GM23248 (cell line): ENCODE measurements around the gene MRM3. TPM values are rescaled to one million over a fixed set of nuclear protein-coding genes. Genes with fewer than 3 reads are reported as not detected.
"Not testable (repeated sequence)": the region's sequence is repeated elsewhere in the genome, so short reads cannot be mapped to it uniquely, and the experiment has no call there.

Experiments used
- DNase-seq: peaks from one replicate; pipeline ENCODE4 v3.0.0-alpha.2; 2015
- H2AFZ ChIP-seq: fragments of 200-600 bp; sonication (generic); 2 replicates; pipeline ENCODE4 v1.6.1; 2016; ENCODE audit warnings: antibody characterized with exemption
- H3F3A ChIP-seq: fragments of 200-600 bp; sonication (generic); 2 replicates; pipeline ENCODE4 v1.6.1; 2016; ENCODE audit warnings: mild to moderate bottlenecking, antibody characterized with exemption, mixed run types; ENCODE audit not compliant: insufficient read depth
- H3K27ac ChIP-seq: fragments of 200-600 bp; sonication (generic); 2 replicates; pipeline ENCODE4 v1.5.1; 2016; ENCODE audit warnings: mild to moderate bottlenecking
- H3K27me3 ChIP-seq: fragments of 200-600 bp; sonication (generic); replicated peaks from 2 replicates; pipeline ENCODE4 v1.6.1; 2016; ENCODE audit warnings: mild to moderate bottlenecking; ENCODE audit not compliant: insufficient read depth
- H3K36me3 ChIP-seq: fragments of 200-600 bp; sonication (generic); 2 replicates; pipeline ENCODE4 v1.6.1; 2016; ENCODE audit warnings: low read depth, mild to moderate bottlenecking
- H3K4me1 ChIP-seq: fragments of 200-600 bp; sonication (generic); 2 replicates; pipeline ENCODE4 v1.6.1; 2016; ENCODE audit warnings: mild to moderate bottlenecking; ENCODE audit not compliant: insufficient read depth
- H3K4me2 ChIP-seq: fragments of 200-600 bp; sonication (generic); one replicate; pipeline ENCODE4 v1.6.1; 2016; ENCODE audit warnings: mild to moderate bottlenecking; ENCODE audit not compliant: unreplicated experiment
- H3K4me3 ChIP-seq: fragments of 200-600 bp; sonication (generic); 2 replicates; pipeline ENCODE4 v1.5.1; 2016; ENCODE audit warnings: mild to moderate bottlenecking
- H3K79me2 ChIP-seq: fragments of 200-600 bp; sonication (generic); 2 replicates; pipeline ENCODE4 v1.6.1; 2016; ENCODE audit warnings: mild to moderate bottlenecking; ENCODE audit not compliant: insufficient read depth
- H3K9ac ChIP-seq: fragments of 200-600 bp; sonication (generic); 2 replicates; pipeline ENCODE4 v1.6.1; 2016; ENCODE audit warnings: mild to moderate bottlenecking
- H3K9me2 ChIP-seq: fragments of 200-600 bp; sonication (generic); 2 replicates; pipeline ENCODE4 v1.6.1; 2016; ENCODE audit warnings: mixed run types, mild to moderate bottlenecking, moderate library complexity; ENCODE audit not compliant: insufficient read depth
- H3K9me3 ChIP-seq: fragments of 200-600 bp; sonication (generic); one replicate; pipeline ENCODE4 v1.6.1; 2017; ENCODE audit warnings: low read depth
- H4K20me1 ChIP-seq: fragments of 200-600 bp; sonication (generic); 2 replicates; pipeline ENCODE4 v1.6.0; 2016; ENCODE audit not compliant: insufficient read depth
- EZH2 ChIP-seq: fragments of 200-600 bp; sonication (generic); IDR thresholded peaks from 2 replicates; pipeline ENCODE4 v1.6.1; 2018; ENCODE audit warnings: antibody characterized with exemption, mild to moderate bottlenecking; ENCODE audit not compliant: insufficient read depth, poor library complexity, severe bottlenecking
- EZH2phosphoT487 ChIP-seq: fragments of 200-600 bp; sonication (generic); IDR thresholded peaks from 2 replicates; pipeline ENCODE4 v1.6.1; 2018; ENCODE audit warnings: antibody characterized with exemption, moderate library complexity, mild to moderate bottlenecking, low read depth; ENCODE audit not compliant: insufficient read depth
- WGBS, 2 experiments: methylation state at CpG; one replicate each; pipeline ENCODE4 v1.1.6; 2015 to 2017; ENCODE audit warnings: low lambda C conversion rate in 2 of 2, low coverage in 1 of 2; ENCODE audit errors: missing lambda C conversion rate in 2 of 2; 5-methylcytosine and 5-hydroxymethylcytosine counted together
- in situ Hi-C: fragments of 300-500 bp; cut with MboI; formaldehyde crosslinking; loops from 2 replicates; pipeline ENCODE4 v1.15.0; 2020
- polyA plus RNA-seq: library from polyadenylated mRNA; unstranded; fragments of >200 nt; fragmentation: Nextera tagmentation; extraction: Ambion mirVana; gene quantifications from 2 replicates; pipeline ENCODE4 v1.2.1, GENCODE V29; 2016
- total RNA-seq: library from RNA; depleted of rRNA; stranded (reverse); fragments of >200 nt; shearing (Covaris generic); gene quantifications from 2 replicates; pipeline ENCODE4 v1.2.3, GENCODE V29; 2014

Gene MRM3
- total and polyA plus RNA-seq, 2 experiments from 2014 or later, result 19.1 to 19.3 TPM

- Histone ChIP-seq H3K27me3 (no peaks in the 10 kb centered on the region), H2AFZ (no peak overlapping the region), H3K4me2 (no peak overlapping the region), H4K20me1 (no peaks in the 10 kb centered on the region), H3K36me3 (peaks cover 19% of the 10 kb centered on the region; the same call in 1 of the 2 replicates), H3K4me3 (no peak overlapping the region), H3K9me3 (no peaks in the 10 kb centered on the region), H3K4me1 (no peaks in the 10 kb centered on the region), H3K27ac (no peak overlapping the region), H3F3A (0 out of 2 replicates have a peak, but pooled peaks cover 10% of the 10 kb centered on the region), H3K79me2 (peaks cover 53% of the 10 kb centered on the region), H3K9me2 (no peaks in the 10 kb centered on the region), H3K9ac (no peak overlapping the region)
- WGBS, 2 experiments, result 77 to 81% methylated on average over 9 of the region's 9 CpGs
- DNase-seq, result no peak
- in situ Hi-C loops, result no loop called here
- TF ChIP-seq EZH2, result no peak
- no peak for TF ChIP-seq EZH2phosphoT487
These were observed 37.2 kb upstream of the MRM3 start for GRCh38 chr17:744937-745336.

DNA sequence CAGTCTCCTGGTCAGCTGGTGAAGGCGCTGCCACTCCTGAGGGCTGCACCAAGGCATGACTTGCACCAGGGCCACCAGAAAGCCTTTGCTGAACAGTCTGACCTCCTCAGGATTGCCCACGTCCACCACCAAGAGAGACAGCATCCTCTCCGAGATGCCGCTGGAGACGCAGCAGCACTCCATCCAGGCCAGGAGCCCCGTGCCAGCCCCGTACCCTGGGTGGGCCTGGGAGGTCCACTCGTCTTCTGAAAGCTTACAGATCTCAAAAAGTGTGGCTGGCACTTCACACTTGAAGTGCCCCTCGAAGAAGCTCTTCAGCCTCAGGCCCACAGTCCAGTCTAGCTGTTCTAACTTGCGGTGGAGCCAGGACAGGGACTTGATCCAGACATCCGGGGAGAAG, 36.7 kb upstream of the MRM3 start:
- 89 to 92% methylated on average over 11 of the region's 11 CpGs for WGBS, 2 experiments
- no peak for DNase-seq
- TF ChIP-seq EZH2 (no peak), EZH2phosphoT487 (no peak)

DNA sequence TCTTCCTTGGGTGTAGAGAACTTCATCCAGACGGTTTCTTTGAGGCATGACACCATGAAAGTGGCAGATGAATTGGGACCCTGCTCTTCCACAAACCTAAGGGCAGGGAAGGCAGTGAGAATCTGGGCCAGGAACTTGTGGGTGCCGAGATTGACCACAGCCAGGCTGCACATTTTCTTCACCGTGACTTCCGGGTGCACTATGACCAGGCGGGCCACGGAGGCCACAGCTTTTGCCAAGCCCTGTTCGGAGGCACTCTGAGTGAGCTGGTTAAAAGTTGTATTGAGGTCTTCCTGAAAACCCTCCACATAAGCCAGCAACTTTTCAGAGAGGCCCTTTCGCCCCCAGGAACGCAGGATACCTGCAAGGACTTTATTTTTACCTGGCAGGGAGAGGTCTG, 36.0 kb upstream of the MRM3 start:
- Histone ChIP-seq H3F3A (0 out of 2 replicates have a peak, but pooled peaks cover 10% of the 10 kb centered on the region), H3K4me2 (no peak overlapping the region), H4K20me1 (no peaks in the 10 kb centered on the region), H3K27ac (no peak overlapping the region), H3K9me3 (no peaks in the 10 kb centered on the region), H3K9me2 (no peaks in the 10 kb centered on the region), H3K4me1 (peaks cover 11% of the 10 kb centered on the region; the same call in 1 of the 2 replicates), H3K36me3 (peaks cover 14% of the 10 kb centered on the region; the same call in 1 of the 2 replicates), H3K4me3 (no peak overlapping the region), H3K79me2 (peaks cover 59% of the 10 kb centered on the region), H3K9ac (no peak overlapping the region), H3K27me3 (no peaks in the 10 kb centered on the region), H2AFZ (no peak overlapping the region)
- 90% methylated on average over 9 of the region's 9 CpGs for WGBS, 2 experiments
- TF ChIP-seq EZH2phosphoT487 (no peak), EZH2 (no peak)
- in situ Hi-C loops, result no loop called here
- no peak for DNase-seq

More for the DNA sequence above, 36.7 kb upstream of the MRM3 start:
- Histone ChIP-seq H4K20me1 (no peaks in the 10 kb centered on the region), H3K9me2 (no peaks in the 10 kb centered on the region), H3K27me3 (no peaks in the 10 kb centered on the region), H3K4me1 (peaks cover 3% of the 10 kb centered on the region; the same call in 1 of the 2 replicates), H3K4me3 (no peak overlapping the region), H3K79me2 (peaks cover 53% of the 10 kb centered on the region), H3K9ac (no peak overlapping the region), H2AFZ (no peak overlapping the region), H3K27ac (no peak overlapping the region), H3K36me3 (peaks cover 15% of the 10 kb centered on the region; the same call in 1 of the 2 replicates), H3K4me2 (no peak overlapping the region), H3F3A (0 out of 2 replicates have a peak, but pooled peaks cover 10% of the 10 kb centered on the region), H3K9me3 (no peaks in the 10 kb centered on the region)
- in situ Hi-C loops, result no loop called here

GRCh38 chr17:746783-747629, 35.1 kb upstream of the MRM3 start:
- Histone ChIP-seq H3F3A (0 out of 2 replicates have a peak, but pooled peaks cover 10% of the 10 kb centered on the region), H3K4me1 (peaks cover 11% of the 10 kb centered on the region; the same call in 1 of the 2 replicates), H3K79me2 (peaks cover 66% of the 10 kb centered on the region), H4K20me1 (no peaks in the 10 kb centered on the region), H3K27ac (no peak overlapping the region), H3K36me3 (0 out of 2 replicates have a peak, but pooled peaks cover 11% of the 10 kb centered on the region), H3K9ac (no peak overlapping the region), H3K4me2 (no peak overlapping the region), H2AFZ (no peak overlapping the region), H3K27me3 (no peaks in the 10 kb centered on the region), H3K4me3 (no peak overlapping the region), H3K9me3 (no peaks in the 10 kb centered on the region), H3K9me2 (no peaks in the 10 kb centered on the region)
- no peak for DNase-seq
- TF ChIP-seq EZH2 (no peak), EZH2phosphoT487 (no peak)
- in situ Hi-C loops, result no loop called here
- WGBS, 2 experiments, result 92 to 93% methylated on average over 38 of the region's 38 CpGs

DNA sequence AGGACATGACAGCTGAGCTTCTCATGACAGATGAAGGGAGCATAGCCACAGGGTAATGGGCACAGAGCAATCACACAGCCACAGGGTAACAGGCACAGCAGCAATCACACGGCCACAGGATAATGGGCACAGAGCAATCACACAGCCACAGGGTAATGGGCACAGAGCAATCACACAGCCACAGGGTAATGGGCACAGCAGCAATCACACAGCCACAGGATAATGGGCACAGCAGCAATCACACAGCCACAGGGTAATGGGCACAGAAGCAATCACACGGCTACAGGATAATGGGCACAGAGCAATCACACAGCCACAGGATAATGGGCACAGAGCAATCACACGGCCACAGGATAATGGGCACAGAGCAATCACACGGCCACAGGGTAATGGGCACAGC, 33.5 kb upstream of the MRM3 start:
- H3K4me2 ChIP-seq, H3K27me3 ChIP-seq, H3K27ac ChIP-seq, in situ Hi-C loops, H3F3A ChIP-seq, H3K9ac ChIP-seq, H3K9me2 ChIP-seq, H3K4me3 ChIP-seq, DNase-seq, H3K36me3 ChIP-seq, H4K20me1 ChIP-seq, H2AFZ ChIP-seq, H3K9me3 ChIP-seq: not testable (repeated sequence)
- peaks cover 11% of the 10 kb centered on the region; the same call in 1 of the 2 replicates for H3K4me1 ChIP-seq
- WGBS, 2 experiments, result 96 to 97% methylated on average over 4 of the region's 4 CpGs
- peaks cover 56% of the 10 kb centered on the region for H3K79me2 ChIP-seq

- H3K9me2 ChIP-seq, H3K9me3 ChIP-seq, H4K20me1 ChIP-seq, H3K4me3 ChIP-seq, H3K9ac ChIP-seq, H3K36me3 ChIP-seq, DNase-seq, H3F3A ChIP-seq, H3K4me2 ChIP-seq, in situ Hi-C loops, H3K27me3 ChIP-seq, H2AFZ ChIP-seq, H3K27ac ChIP-seq: not testable (repeated sequence)
- Histone ChIP-seq H3K79me2 (peaks cover 49% of the 10 kb centered on the region), H3K4me1 (peaks cover 11% of the 10 kb centered on the region; the same call in 1 of the 2 replicates)
- 69 to 75% methylated on average over 5 to 7 of the region's 7 CpGs for WGBS, 2 experiments
These were observed 32.8 kb upstream of the MRM3 start for GRCh38 chr17:749359-749758.
